ENCODE data around the gene DNAI1. TPM values are rescaled to one million over a fixed set of nuclear protein-coding genes. Genes with fewer than 3 reads are reported as not detected.

Gene DNAI1
- total and polyA plus RNA-seq, 2 of the 13 experiments (the other 11 are each of a cell fraction or from before 2014, with no cell fraction given) = not detected

DNA sequence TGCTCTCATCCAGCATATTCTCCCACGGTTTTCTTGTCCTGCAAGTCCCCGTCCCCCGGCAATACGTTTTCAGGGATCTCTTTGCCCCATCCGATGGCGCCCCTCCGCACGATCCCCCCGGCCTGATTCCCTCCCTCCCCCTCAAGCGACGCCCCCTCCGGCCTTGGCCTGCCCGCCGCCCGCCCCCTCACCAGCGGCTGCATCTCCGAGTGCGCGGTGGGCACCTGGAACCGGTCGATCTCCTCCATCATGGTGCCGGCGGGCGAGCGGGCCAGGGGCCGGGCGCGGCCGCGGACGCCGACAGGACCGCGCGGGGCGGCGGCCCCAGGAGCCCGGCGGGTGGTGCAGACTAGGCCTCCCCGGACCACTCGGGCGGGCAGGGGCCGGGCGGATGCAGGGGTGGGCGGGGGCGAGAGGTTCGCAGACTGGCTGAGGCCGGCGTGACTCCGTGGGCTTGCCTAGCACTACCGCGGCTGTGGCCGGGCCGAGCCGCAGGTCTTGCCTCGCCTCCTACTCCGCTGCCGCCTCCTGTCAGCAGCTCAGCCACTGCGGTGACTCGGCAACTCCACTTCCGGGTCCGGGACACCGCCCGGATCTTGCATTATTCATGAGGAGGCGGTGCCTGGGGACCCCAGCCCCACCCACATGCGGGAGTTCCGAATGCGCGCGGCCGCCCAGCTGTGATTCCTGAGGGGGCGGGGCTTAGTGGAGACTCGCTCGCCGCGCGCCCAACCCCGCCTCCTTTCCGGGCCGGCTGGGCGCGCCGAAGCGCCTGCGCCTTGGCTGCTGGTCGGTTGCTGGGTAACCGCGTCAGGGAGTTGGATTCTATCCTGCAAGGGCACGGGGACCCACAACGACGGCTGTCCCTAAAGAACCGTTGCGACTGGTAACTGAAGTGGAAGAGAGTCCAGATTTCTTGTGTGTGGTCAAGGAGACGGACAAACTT, at the start of gene DNAI1, which contains the start of gene FAM219A (continued):
- TF ChIP-seq, protein P1, sequence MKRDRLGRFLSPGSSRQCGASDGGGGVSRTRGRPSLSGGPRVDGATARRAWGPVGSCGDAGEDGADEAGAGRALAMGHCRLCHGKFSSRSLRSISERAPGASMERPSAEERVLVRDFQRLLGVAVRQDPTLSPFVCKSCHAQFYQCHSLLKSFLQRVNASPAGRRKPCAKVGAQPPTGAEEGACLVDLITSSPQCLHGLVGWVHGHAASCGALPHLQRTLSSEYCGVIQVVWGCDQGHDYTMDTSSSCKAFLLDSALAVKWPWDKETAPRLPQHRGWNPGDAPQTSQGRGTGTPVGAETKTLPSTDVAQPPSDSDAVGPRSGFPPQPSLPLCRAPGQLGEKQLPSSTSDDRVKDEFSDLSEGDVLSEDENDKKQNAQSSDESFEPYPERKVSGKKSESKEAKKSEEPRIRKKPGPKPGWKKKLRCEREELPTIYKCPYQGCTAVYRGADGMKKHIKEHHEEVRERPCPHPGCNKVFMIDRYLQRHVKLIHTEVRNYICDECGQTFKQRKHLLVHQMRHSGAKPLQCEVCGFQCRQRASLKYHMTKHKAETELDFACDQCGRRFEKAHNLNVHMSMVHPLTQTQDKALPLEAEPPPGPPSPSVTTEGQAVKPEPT (CRISPR knock-in tag; IDR thresholded peaks at IDR 0.05; ENCODE audit: low read depth) = no peak
- TF ChIP-seq, protein P2, sequence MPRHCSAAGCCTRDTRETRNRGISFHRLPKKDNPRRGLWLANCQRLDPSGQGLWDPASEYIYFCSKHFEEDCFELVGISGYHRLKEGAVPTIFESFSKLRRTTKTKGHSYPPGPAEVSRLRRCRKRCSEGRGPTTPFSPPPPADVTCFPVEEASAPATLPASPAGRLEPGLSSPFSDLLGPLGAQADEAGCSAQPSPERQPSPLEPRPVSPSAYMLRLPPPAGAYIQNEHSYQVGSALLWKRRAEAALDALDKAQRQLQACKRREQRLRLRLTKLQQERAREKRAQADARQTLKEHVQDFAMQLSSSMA (CRISPR knock-in tag; IDR thresholded peaks at IDR 0.05) = no peak
- TF ChIP-seq, protein P3, sequence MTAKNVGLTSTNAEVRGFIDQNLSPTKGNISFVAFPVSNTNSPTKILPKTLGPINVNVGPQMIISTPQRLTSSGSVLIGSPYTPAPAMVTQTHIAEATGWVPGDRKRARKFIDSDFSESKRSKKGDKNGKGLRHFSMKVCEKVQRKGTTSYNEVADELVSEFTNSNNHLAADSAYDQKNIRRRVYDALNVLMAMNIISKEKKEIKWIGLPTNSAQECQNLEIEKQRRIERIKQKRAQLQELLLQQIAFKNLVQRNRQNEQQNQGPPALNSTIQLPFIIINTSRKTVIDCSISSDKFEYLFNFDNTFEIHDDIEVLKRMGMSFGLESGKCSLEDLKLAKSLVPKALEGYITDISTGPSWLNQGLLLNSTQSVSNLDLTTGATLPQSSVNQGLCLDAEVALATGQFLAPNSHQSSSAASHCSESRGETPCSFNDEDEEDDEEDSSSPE (CRISPR knock-in tag; IDR thresholded peaks at IDR 0.05) = peak; percentile 52; the same call in 1 of the 2 replicates
- TF ChIP-seq ZFP1 (CRISPR knock-in tag; IDR thresholded peaks at IDR 0.05) (no peak), ZNF225 (CRISPR knock-in tag; IDR thresholded peaks at IDR 0.05) (no peak), ZNF234 (CRISPR knock-in tag; conservative IDR thresholded peaks at IDR 0.05) (no peak), SP1 (IDR thresholded peaks at IDR 0.05) (no peak), SP1 (CRISPR knock-in tag; IDR thresholded peaks at IDR 0.05) (peak; percentile 70; the same call in 1 of the 2 replicates), SOX5 (CRISPR knock-in tag; IDR thresholded peaks at IDR 0.05; ENCODE audit: borderline replicate concordance) (no peak), ZNF12 (CRISPR knock-in tag; IDR thresholded peaks at IDR 0.05) (no peak), GATAD2A (CRISPR knock-in tag; IDR thresholded peaks at IDR 0.05) (no peak), ATF2 (CRISPR knock-in tag; IDR thresholded peaks at IDR 0.05) (no peak), SKI (IDR thresholded peaks at IDR 0.05; ENCODE audit: partially characterized antibody) (peak; percentile 34)
- TF ChIP-seq, protein P4, sequence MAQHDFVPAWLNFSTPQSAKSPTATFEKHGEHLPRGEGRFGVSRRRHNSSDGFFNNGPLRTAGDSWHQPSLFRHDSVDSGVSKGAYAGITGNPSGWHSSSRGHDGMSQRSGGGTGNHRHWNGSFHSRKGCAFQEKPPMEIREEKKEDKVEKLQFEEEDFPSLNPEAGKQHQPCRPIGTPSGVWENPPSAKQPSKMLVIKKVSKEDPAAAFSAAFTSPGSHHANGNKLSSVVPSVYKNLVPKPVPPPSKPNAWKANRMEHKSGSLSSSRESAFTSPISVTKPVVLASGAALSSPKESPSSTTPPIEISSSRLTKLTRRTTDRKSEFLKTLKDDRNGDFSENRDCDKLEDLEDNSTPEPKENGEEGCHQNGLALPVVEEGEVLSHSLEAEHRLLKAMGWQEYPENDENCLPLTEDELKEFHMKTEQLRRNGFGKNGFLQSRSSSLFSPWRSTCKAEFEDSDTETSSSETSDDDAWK (CRISPR knock-in tag; IDR thresholded peaks at IDR 0.05) = no peak
- TF ChIP-seq, protein P5, sequence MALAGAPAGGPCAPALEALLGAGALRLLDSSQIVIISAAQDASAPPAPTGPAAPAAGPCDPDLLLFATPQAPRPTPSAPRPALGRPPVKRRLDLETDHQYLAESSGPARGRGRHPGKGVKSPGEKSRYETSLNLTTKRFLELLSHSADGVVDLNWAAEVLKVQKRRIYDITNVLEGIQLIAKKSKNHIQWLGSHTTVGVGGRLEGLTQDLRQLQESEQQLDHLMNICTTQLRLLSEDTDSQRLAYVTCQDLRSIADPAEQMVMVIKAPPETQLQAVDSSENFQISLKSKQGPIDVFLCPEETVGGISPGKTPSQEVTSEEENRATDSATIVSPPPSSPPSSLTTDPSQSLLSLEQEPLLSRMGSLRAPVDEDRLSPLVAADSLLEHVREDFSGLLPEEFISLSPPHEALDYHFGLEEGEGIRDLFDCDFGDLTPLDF (CRISPR knock-in tag; IDR thresholded peaks at IDR 0.05) = no peak
- TF ChIP-seq, protein P6, sequence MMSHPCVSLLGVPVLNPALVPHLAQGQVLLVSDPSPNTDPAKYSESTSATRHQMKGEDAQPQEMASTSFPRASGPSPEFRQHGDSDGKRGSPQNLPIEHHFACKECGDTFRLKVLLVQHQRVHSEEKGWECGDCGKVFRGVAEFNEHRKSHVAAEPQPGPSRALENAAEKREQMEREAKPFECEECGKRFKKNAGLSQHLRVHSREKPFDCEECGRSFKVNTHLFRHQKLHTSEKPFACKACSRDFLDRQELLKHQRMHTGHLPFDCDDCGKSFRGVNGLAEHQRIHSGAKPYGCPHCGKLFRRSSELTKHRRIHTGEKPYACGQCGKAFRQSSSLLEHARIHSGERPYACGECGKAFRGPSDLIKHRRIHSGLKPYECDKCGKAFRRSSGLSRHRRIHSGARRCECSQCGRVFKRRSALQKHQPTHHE (CRISPR knock-in tag; IDR thresholded peaks at IDR 0.05; ENCODE audit: borderline replicate concordance) = no peak
- TF ChIP-seq, protein P7, sequence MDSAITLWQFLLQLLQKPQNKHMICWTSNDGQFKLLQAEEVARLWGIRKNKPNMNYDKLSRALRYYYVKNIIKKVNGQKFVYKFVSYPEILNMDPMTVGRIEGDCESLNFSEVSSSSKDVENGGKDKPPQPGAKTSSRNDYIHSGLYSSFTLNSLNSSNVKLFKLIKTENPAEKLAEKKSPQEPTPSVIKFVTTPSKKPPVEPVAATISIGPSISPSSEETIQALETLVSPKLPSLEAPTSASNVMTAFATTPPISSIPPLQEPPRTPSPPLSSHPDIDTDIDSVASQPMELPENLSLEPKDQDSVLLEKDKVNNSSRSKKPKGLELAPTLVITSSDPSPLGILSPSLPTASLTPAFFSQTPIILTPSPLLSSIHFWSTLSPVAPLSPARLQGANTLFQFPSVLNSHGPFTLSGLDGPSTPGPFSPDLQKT (CRISPR knock-in tag; IDR thresholded peaks at IDR 0.05; ENCODE audit: borderline replicate concordance) = no peak
- TF ChIP-seq, protein P8, sequence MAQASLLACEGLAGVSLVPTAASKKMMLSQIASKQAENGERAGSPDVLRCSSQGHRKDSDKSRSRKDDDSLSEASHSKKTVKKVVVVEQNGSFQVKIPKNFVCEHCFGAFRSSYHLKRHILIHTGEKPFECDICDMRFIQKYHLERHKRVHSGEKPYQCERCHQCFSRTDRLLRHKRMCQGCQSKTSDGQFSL (CRISPR knock-in tag; IDR thresholded peaks at IDR 0.05) = no peak

Data from HepG2 (cell line).